Cardiac muscle cell (in vitro differentiated cells and primary cell): ENCODE results near the gene FLYWCH2. TPM values are rescaled to one million over a fixed set of nuclear protein-coding genes. Genes with fewer than 3 reads are reported as not detected.
A peak's percentile ranks its signal among the peaks of the same experiment; 100 is the strongest.

Experiments
- DNase-seq, 2 donors: peaks; one replicate each; pipeline versions ENCODE4 v3.0.0 to v3.0.0-alpha.2; 2010 to 2017; ENCODE audit warnings: low read depth in 1 of 2, low spot score in 1 of 2
- H3K27ac ChIP-seq: fragments of 200-600 bp; sonication (generic); 2 replicates; pipeline ENCODE4 v1.5.1; 2016
- H3K27me3 ChIP-seq: fragments of 200-600 bp; sonication (generic); 2 replicates; pipeline ENCODE4 v1.6.0; 2016; ENCODE audit warnings: control low read depth
- H3K36me3 ChIP-seq: fragments of 200-600 bp; sonication (generic); 2 replicates; pipeline ENCODE4 v1.5.1; 2016; ENCODE audit warnings: control low read depth
- H3K4me1 ChIP-seq: fragments of 200-600 bp; sonication (generic); 2 replicates; pipeline ENCODE4 v1.8.1; 2017; ENCODE audit warnings: low read depth, mild to moderate bottlenecking, mixed run types
- H3K4me3 ChIP-seq: fragments of 200-600 bp; sonication (generic); 2 replicates; pipeline ENCODE4 v1.5.1; 2016; ENCODE audit warnings: mild to moderate bottlenecking
- H3K9me3 ChIP-seq: fragments of 200-600 bp; sonication (generic); 2 replicates; pipeline ENCODE4 v1.5.1; 2017; ENCODE audit warnings: low read depth, mild to moderate bottlenecking, control low read depth
- CTCF ChIP-seq: IDR thresholded peaks from 2 replicates; pipeline ENCODE4 v1.5.1; 2012; ENCODE audit warnings: low read depth, mild to moderate bottlenecking, low read length
- polyA plus RNA-seq: library from polyadenylated mRNA; unstranded; fragments of >200 nt; fragmentation: Nextera tagmentation; extraction: Ambion mirVana; gene quantifications from 2 replicates; pipeline ENCODE4 v1.2.1, GENCODE V29; 2016
- total RNA-seq: library from RNA; depleted of rRNA; stranded (reverse); fragments of >200 nt; gene quantifications from 2 replicates; pipeline ENCODE4 v1.2.3, GENCODE V29; 2016

The FLYWCH2 gene
- total and polyA plus RNA-seq, 2 experiments from 2014 or later, result 66.1 to 134 TPM

- Histone ChIP-seq H3K4me3 (no peak overlapping the region), H3K4me1 (no peaks in the 10 kb centered on the region), H3K9me3 (no peaks in the 10 kb centered on the region), H3K27ac (no peak overlapping the region), H3K27me3 (no peaks in the 10 kb centered on the region), H3K36me3 (no peaks in the 10 kb centered on the region)
- TF ChIP-seq CTCF, result no peak
- no peak for DNase-seq
Observed at GRCh38 chr16:2898831-2899563, 16.0 kb downstream of the FLYWCH2 start.

- no peak for DNase-seq
- H3K36me3 ChIP-seq, result no peaks in the 10 kb centered on the region
- no peaks in the 10 kb centered on the region for H3K4me1 ChIP-seq
- H3K4me3 ChIP-seq, result no peak overlapping the region
- H3K27me3 ChIP-seq, result no peaks in the 10 kb centered on the region
- H3K9me3 ChIP-seq, result no peaks in the 10 kb centered on the region
- H3K27ac ChIP-seq, result no peak overlapping the region
- TF ChIP-seq CTCF, result no peak
Observed at GRCh38 chr16:2899564-2900072, 16.6 kb downstream of the FLYWCH2 start.

- Histone ChIP-seq H3K27me3 (no peaks in the 10 kb centered on the region), H3K9me3 (no peaks in the 10 kb centered on the region), H3K36me3 (no peaks in the 10 kb centered on the region), H3K4me3 (no peak overlapping the region), H3K4me1 (no peaks in the 10 kb centered on the region), H3K27ac (no peak overlapping the region)
- DNase-seq, result no peak
- no peak for TF ChIP-seq CTCF
Observed at GRCh38 chr16:2900526-2901075, 17.6 kb downstream of the FLYWCH2 start.

GRCh38 chr16:2902337-2903130 lies 19.5 kb downstream of the FLYWCH2 start:
- peaks cover 3% of the 10 kb centered on the region for H3K4me1 ChIP-seq
- no peaks in the 10 kb centered on the region for H3K36me3 ChIP-seq
- H3K4me3 ChIP-seq, result no peak overlapping the region
- DNase-seq, result no peak
- no peaks in the 10 kb centered on the region for H3K27me3 ChIP-seq
- no peak overlapping the region for H3K27ac ChIP-seq
- H3K9me3 ChIP-seq, result no peaks in the 10 kb centered on the region
- TF ChIP-seq CTCF, result no peak

GRCh38 chr16:2904100-2904921 lies 21.3 kb downstream of the FLYWCH2 start:
- Histone ChIP-seq H3K4me3 (peak overlapping the region; percentile 88), H3K27ac (peak overlapping the region; percentile 76), H3K9me3 (no peaks in the 10 kb centered on the region), H3K36me3 (no peaks in the 10 kb centered on the region), H3K4me1 (peaks cover 6% of the 10 kb centered on the region), H3K27me3 (no peaks in the 10 kb centered on the region)
- DNase-seq, result peak; percentile 91 to 92
- peak; percentile 92 for TF ChIP-seq CTCF
